Activated naive CD4-positive, alpha-beta T cell treated with anti-CD3 and anti-CD28 coated beads, Interleukin-2, amount 50 U/mL, for 72 hours (primary cell): ENCODE data around the gene GAS2L1. TPM values are rescaled to one million over a fixed set of nuclear protein-coding genes. Genes with fewer than 3 reads are reported as not detected.
A peak's percentile ranks its signal among the peaks of the same experiment; 100 is the strongest.

Source experiments
- ATAC-seq, 2 donors: fragments of 150-1000 bp; cut with Tn5 transposase; 2 replicates each; pipeline ENCODE4 v1.10.0; 2021; ENCODE audit warnings: mild to moderate bottlenecking in 2 of 2, moderate library complexity in 2 of 2
- DNase-seq, 2 donors: peaks; one replicate each; pipeline ENCODE4 v3.0.0; 2021 to 2022; ENCODE audit warnings: low spot score in 2 of 2
- H3K27ac Mint-ChIP-seq, 2 donors: one replicate each; pipeline ENCODE4 v1.8.0; 2022; ENCODE audit warnings: mild to moderate bottlenecking in 2 of 2, mixed read lengths in 2 of 2
- H3K36me3 Mint-ChIP-seq, 2 donors: one replicate each; pipeline ENCODE4 v1.8.0; 2022; ENCODE audit warnings: mixed read lengths in 2 of 2
- H3K9me3 Mint-ChIP-seq, 2 donors: one replicate each; pipeline ENCODE4 v1.8.0; 2022; ENCODE audit warnings: mixed read lengths in 2 of 2
- total RNA-seq, 2 donors: library from RNA; stranded (reverse); gene quantifications; one replicate each; pipeline ENCODE4 v1.2.3, GENCODE V29; 2022

Gene GAS2L1
- 1 to 10 TPM in 1 of 2 donors, under 1 TPM in 1; 0.36 to 1.5 TPM for total RNA-seq

DNA sequence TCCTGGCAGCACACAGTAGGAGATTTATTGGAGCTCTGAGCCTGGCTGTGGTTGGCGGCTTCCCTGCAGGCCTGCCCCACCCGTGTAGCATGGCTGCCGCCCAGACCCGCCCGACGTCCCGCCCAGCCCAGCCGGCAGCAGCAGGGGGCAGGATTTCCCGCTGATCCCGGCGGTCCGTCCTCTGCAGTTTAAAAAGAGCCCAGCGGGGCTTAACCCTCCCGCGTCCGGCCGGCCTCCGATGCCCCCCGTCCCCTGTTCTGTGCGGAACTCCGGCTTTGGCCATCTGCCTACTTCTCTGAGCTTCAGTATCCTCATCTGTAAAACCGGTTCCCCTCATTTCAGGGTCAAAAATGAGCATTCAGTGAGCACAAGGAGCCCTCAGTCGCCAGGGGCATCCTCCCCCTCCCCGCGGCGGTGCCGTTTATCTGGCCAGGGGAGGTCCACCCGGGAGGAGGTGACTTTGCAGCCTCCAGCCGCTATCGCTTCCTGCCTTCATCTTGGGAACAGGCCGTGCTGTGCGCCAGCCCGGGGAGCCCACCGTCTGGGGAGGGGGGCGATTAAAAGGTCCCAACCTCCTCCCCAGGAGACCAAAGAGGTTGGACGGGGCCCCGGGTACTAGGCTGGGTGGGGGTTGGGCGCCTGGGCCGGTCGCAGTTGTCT is at the start of gene GAS2L1:
TSS of gene GAS2L1 (plus strand) at position 476 of the 660 bp plus-strand sequence. CDS start 1,456 bp downstream, outside the sequence.
- no peaks in the 10 kb centered on the region for H3K9me3 Mint-ChIP-seq
- no peaks in the 10 kb centered on the region for H3K36me3 Mint-ChIP-seq
- ATAC-seq (peak; percentile 52 to 55), DNase-seq (peak; percentile 56 to 67)
- peak within 1 kb of the TSS in 1 of 2 donors; percentile 36 for H3K27ac Mint-ChIP-seq

DNA sequence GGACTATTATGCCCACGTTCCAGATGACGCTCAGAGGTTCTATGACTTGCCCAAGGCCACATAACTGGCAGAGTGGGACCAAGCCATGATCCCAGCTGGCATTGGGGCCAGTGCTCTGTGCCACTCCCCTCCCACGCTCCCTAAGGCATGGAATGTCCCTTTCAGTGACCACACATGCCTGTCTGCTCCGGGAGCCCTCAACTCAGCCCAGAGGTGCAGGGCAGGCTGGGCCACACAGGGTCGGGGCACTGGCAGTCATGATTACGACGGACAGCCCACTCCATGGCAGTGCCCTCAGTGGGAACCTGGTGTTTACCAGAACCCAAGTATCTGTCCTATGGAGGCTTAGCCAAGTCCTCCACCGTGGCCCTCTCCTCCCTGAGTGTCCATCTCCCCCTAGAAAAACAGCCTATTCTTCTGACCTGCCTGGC is 48.7 kb upstream of the GAS2L1 start:
- Mint-ChIP-seq H3K9me3 (no peaks in the 10 kb centered on the region), H3K36me3 (no peaks in the 10 kb centered on the region), H3K27ac (peak overlapping the region in 1 of 2 donors; percentile 30)
- ATAC-seq = no peak
- DNase-seq = no peak

DNA sequence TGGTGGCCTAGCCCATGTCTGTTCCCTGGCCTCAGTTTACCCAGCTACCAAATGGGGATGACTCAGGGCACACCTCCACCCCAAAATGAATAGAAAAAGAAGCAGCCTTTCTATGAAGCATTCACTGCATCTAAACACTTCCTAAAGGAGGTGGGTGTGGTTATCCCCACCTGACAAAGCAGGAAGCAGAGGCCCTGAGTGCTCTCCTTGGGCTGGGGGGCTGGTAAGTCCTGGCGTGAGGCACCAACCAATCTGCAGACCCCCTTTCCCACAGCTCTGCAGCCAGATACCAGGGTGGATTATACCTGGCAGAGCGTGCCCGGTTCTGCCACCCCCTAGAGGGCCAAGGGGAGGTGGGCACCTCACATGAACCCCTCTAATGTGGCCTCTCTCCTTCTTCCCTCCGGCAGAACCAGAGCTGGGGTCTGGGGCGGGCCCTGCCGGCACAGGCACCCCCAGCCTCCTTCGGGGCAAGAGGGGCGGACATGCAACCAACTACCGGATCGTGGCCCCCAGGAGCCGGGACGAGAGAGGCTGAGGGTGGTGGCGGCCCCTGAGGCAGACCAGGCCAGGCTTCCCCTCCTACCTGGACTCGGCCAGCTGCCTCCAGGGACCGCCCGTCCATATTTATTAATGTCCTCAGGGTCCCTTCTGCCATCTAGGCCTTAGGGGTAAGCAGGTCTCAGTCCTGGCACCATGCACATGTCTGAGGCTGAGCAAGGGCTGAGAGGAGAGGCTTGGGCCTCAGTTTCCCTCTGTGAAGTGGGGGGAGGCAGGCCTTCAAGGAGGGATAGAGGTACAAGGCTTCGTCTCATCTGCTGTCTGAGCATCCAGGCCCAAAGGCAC is 47.8 kb upstream of the GAS2L1 start:
- Mint-ChIP-seq H3K27ac (peak overlapping the region; percentile 30 to 33), H3K9me3 (no peaks in the 10 kb centered on the region), H3K36me3 (no peaks in the 10 kb centered on the region)
- no peak for ATAC-seq
- DNase-seq = no peak

DNA sequence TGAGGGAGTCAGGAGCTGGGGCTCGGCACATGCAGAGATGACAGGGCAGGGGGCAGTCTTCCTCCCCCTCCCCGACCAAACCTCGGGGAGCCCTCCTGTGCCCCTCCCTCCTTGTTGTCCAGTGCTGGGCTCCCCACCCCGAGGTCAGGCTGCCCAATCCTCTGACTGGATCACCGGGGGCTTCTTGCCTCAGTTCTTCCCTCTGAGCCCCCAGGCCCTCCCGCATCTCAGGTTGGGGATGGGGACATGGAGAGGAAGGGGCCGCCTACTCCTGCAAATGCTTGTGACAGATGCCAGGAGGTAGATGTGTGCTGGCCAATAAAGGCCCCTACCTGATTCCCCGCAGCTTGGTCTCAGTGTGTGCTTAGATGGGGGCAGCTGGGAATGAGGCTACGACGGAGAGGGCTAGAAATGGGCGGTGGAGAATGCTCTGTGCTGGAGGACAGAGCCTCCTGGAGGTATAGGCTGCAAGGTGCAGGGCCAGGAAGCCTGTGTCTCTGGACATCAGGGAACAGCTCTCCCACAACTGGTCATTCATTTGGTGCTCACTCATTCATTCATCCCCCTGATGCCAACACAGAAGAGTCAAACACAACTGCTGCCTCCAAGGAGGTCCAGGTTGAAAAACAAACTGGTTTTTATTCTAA is 47.1 kb upstream of the GAS2L1 start:
- Mint-ChIP-seq H3K9me3 (no peaks in the 10 kb centered on the region), H3K27ac (peak overlapping the region in 1 of 2 donors; percentile 33), H3K36me3 (no peaks in the 10 kb centered on the region)
- no peak for ATAC-seq
- DNase-seq = peak in 1 of 2 donors; percentile 26

DNA sequence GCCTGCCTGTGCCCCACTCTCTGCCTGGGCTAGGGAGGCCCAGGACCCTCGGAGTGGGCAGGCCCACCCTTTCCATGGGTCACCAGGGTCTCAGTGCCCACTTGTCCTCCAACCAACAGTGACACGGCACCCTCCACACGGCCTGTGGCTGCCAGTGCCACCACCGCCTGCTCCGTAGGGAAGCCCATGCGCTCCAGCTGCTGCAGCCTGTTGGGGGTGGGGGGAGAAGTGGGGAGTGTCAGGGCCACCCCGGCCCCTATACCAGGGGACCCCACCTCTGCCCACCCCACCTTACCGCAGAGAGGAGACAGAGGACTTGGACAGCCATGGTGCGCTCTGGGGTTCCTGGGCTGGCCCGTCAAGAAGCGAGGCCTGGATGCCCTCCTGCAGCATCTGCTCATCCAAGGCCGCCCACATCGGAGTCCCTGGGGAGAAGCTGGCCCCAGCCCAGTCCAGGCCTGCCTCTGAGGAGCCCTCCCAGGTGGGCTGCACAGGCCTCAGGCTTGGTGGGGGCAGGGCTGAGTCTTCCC is 46.4 kb upstream of the GAS2L1 start:
- ATAC-seq (no peak), DNase-seq (peak in 1 of 2 donors; percentile 53)
- H3K36me3 Mint-ChIP-seq = no peaks in the 10 kb centered on the region
- H3K27ac Mint-ChIP-seq = no peak overlapping the region
- H3K9me3 Mint-ChIP-seq = no peaks in the 10 kb centered on the region

DNA sequence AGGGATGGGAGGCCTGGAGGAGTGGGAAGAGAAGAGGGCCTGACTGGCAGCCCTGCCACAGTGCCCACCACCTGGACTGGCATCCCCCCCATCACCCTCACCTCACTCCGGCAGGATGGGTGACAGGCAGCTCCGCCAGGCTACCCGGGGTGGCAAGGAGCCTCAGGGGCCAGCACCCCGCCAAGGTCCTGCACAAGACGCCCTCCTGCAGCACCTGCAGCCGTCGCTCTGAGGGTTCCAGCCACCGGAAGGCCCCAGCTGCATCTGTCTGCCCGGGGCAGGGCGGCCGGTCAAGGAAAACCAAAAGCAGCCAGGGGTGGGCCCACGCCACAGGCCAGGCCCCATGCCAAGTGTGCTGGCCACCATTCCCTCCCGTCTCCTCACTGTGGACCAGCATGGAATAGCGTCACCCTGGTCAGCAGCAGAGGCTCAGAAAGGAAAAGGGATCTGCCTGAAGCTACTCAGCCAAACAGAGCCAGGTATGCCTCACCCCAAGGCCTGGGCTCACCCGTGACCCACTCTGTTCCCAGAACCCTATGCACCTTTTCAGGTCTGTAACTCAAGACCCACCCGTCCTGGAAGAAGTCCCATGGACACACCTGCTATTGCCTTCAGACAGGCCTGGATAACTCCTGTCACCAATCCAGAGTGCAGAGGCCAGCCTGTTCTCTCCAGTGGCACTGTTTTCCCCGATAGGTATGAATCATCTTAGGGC is 45.7 kb upstream of the GAS2L1 start:
- Mint-ChIP-seq H3K27ac (no peak overlapping the region), H3K36me3 (no peaks in the 10 kb centered on the region), H3K9me3 (no peaks in the 10 kb centered on the region)
- ATAC-seq (no peak), DNase-seq (peak in 1 of 2 donors; percentile 52)

DNA sequence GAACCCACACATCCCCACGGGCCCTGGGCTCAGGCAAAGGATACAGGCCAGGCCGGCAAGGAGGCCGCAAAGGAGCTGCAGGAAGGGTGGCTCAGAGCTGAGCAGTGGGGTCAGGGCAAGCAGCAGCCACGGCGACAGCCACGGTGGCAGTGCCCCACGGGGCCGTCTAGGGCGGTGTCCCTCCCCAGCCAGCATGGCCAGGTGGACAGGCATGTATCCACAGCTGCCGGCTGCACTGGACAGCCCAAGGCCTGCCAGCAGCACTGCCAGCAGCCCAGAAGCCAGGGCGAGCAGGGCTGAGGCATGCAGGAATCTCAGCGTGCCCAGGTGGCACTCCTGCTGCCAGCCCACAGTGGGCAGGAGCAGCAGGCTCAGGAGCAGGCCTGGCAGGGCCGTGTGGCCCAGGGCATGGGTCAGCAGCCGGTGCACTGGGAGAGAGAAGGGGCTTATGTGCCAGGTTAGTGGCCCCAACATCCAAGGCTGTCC is 42.6 kb upstream of the GAS2L1 start:
- Mint-ChIP-seq H3K27ac (peak overlapping the region in 1 of 2 donors; percentile 22), H3K36me3 (peaks cover 22 to 24% of the 10 kb centered on the region in 2 donors), H3K9me3 (no peaks in the 10 kb centered on the region)
- no peak for ATAC-seq
- DNase-seq = peak in 1 of 2 donors; percentile 50

DNA sequence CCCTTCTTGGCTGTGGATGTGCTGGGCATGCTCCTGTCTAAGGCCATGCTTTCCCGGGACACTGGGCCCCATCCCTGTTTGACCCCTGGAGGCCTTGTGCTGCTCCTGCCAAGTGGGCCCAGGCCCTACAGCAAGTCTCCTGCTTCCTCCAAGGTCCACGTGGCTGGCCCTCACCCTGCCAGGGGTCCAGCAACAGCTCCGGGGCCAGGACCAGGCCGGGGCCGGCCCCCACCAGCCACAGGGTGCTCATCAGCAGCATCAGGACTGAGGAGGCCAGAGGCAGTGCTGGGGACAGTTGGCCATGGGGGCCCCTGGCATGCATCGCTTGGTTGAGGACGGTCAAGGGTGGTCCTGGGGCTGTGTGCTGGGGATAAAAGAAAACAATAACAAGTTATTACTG is 41.1 kb upstream of the GAS2L1 start:
- H3K9me3 Mint-ChIP-seq = no peaks in the 10 kb centered on the region

DNA sequence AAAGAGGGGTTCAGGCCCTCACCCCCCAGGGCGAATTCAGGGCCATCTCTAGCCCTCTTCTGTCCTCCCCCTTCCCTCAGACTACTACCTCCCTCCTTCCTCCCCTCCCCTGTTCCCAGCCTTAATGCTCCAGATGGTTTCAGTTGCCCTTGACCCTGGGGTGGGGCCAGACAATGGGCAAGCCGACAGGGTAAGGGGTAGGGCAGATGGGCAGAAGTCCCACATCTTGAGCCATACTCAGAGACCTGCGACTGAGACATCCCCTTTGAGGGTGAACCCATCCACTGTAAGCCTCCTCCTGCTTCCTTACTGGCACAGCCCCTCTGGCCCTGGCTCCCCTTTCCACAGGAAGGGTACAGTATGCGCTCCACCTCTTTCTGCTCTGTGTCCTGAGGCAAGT is 40.5 kb upstream of the GAS2L1 start:
- DNase-seq = no peak
- peaks cover 38 to 45% of the 10 kb centered on the region in 2 donors for H3K36me3 Mint-ChIP-seq
- peak overlapping the region in 1 of 2 donors; percentile 97 for H3K27ac Mint-ChIP-seq
- ATAC-seq = no peak
- no peaks in the 10 kb centered on the region for H3K9me3 Mint-ChIP-seq

More for the DNA sequence above, 41.1 kb upstream of the GAS2L1 start:
- peaks cover 32 to 39% of the 10 kb centered on the region in 2 donors for H3K36me3 Mint-ChIP-seq
- no peak overlapping the region for H3K27ac Mint-ChIP-seq
- DNase-seq (no peak), ATAC-seq (no peak)

DNA sequence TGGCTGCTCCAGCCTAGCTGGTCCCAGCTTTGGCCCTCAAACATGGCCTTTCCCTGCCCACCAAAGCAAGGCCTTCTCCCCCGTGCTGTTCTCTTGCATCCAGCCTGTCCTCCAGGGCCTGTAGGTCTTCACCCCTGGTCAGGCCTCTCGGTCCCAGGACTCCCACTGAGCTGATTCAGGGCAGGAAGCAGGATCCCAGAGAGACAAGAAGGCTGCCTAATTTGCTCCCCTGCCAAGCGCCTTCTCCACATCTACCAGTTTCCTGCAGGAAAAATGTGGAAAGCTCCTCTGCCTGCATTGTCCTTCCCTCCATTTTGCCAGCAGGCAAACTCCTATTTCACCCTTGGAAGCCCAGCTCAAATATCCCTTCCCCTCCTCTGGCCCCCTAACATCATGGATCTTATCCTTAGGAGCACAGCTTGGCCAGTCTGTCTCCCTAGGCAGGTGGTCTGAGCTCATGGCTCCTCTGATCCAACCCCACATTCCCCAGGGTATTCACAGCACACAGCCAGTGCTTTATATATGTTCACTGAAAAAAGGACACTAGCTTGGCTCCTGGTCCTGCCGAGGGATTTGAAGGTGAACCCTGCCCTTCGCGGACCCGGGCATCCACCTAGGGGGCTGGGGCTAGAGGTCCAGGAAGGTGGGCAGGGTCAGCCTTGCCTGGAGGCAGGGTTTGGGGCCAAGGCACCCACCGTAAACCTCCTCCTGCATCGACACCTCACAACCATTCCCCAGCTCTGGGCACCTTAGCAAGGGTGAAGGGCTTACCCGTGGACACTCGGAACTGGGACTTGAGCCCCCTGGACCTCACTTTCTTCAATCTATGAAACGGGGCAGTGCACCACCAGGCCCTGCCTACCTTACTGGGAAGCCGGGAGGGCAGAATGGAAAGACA is 39.6 kb upstream of the GAS2L1 start:
- peaks cover 42 to 53% of the 10 kb centered on the region in 2 donors for H3K36me3 Mint-ChIP-seq
- ATAC-seq = no peak
- no peaks in the 10 kb centered on the region for H3K9me3 Mint-ChIP-seq
- DNase-seq = no peak
- peak overlapping the region; percentile 97 to 99 for H3K27ac Mint-ChIP-seq

DNA sequence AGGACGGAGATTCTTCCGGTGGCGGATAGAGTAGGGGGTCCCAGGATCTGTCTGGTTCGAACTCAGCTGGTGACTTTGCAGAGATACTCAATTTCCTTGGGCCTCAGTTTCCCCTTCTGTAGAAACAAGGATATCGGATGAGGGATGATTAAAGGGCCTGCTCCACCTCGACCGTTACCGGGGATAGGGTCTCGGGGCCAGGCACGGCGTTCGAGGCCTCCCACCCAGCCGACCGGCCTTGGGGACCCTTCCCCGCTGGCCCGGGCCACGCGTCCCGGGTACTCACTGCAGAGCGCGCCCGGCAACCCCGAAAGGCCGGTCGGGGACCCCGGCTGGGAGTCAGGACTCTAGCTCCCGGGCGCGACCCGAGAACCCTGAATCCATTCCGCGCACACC is 39.0 kb upstream of the GAS2L1 start:
- H3K9me3 Mint-ChIP-seq = no peaks in the 10 kb centered on the region
- no peak for DNase-seq

DNA sequence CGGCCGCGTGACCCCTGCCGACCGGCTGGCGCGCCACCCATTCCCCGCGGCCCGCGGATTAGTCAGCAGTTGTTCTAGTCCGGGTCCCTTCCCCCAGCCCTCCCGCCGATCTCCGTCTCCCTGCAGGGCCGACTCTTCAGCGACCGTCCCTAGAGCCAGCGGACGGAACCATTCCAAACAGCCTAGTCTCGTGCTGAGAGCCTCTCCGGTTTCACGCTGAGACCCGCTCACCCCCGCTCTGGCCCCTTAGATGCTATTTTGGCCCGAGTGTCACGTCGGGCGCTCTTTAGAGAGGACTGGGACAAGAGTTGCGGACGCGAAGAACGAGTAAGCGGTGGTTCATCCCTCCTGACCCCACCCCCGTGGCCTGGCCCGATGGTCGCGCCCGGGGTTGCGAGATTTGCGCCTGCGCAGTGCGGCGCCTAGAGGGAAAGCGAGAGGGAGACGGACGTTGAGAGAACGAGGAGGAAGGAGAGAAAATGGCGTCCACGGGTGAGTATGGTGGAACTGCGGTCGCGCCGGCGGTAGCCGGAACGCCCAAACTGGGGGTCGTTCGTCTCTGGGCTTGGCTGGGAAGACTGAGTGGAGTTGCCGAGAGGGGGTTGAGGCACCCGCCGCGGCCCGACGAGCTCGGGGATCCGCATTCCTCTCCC is 38.5 kb upstream of the GAS2L1 start, which contains the start of the genes EWSR1 and RHBDD3:
TSS of gene EWSR1 (plus strand) at position 411 of the 653 bp plus-strand sequence. CDS start at position 480, 69 bp downstream.
TSS of gene RHBDD3 (minus strand) at position 124 of the 653 bp plus-strand sequence. CDS start 2,355 bp downstream, outside the sequence.
- Mint-ChIP-seq H3K27ac (peak within 1 kb of the TSS; percentile 99), H3K9me3 (no peaks in the 10 kb centered on the region), H3K36me3 (peaks cover 48 to 64% of the 10 kb centered on the region in 2 donors)
- ATAC-seq = peak; percentile 89 to 95
- DNase-seq = peak; percentile 97 to 99

More for the DNA sequence above, 39.0 kb upstream of the GAS2L1 start:
- peaks cover 48 to 59% of the 10 kb centered on the region in 2 donors for H3K36me3 Mint-ChIP-seq
- no peak for ATAC-seq
- peak overlapping the region; percentile 97 to 99 for H3K27ac Mint-ChIP-seq

DNA sequence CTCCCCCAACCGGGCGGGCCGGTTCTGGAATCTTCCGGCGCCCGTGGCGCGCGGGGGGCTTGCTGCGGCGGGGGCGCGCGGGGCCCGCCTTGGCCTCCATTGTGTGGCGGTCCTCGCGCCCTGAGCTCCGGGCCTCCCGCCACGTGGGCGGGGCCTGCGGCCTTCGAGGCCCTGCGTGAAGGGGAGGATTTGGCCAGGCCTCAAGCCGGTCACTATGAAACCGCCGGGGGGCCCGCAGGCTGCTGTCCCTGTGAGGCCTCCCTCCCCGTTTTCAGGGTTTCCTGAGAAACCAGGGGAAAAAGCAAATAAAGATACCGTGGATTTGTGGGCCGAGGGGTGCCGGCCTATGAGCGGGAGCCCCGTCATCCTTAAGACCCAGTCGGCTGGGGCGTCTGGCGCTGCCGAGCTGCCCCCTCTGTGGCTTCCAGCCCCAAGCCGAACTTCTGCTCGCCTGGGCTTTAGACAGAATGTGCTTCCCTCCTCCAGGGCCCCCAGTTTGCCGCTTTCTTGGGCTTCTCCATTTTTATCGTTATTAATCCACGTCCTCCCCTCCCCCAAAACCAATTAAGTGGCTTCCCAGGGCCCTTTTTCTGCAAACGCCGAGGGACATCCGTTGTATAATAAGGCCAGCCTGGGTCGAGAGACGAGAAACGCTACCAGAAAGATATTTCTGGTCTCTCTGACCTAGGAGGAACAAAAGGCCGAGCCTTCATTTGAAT is 37.8 kb upstream of the GAS2L1 start:
- DNase-seq (peak in 1 of 2 donors; percentile 46), ATAC-seq (peak; percentile 16 to 39)
- H3K9me3 Mint-ChIP-seq = no peaks in the 10 kb centered on the region

DNA sequence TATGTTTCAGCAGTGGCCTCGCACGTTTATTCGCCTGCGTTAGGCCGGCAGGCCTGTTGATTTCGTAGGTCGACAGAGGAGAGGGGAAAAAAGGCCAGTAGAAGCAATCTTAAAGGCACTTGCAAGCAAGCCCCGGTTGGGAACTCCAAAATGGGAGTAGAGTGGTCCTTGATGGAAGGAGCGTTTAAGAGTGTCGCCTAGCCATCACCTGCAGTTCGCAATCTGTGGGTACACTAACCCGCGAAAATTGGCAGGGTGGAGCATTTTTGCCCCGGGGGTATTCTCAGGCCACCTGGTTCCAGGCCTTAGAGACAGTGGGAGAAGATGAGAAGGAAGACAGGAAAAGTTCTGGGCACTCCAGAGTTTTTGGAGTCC is 37.2 kb upstream of the GAS2L1 start:
- Mint-ChIP-seq H3K36me3 (peaks cover 56 to 77% of the 10 kb centered on the region in 2 donors), H3K27ac (peak overlapping the region; percentile 99), H3K9me3 (no peaks in the 10 kb centered on the region)
- no peak for ATAC-seq
- DNase-seq = no peak

More for the DNA sequence above, 37.8 kb upstream of the GAS2L1 start:
- peak overlapping the region; percentile 99 for H3K27ac Mint-ChIP-seq
- peaks cover 55 to 71% of the 10 kb centered on the region in 2 donors for H3K36me3 Mint-ChIP-seq
